Stimulated activated CD8-positive, alpha-beta memory T cell treated with anti-CD3 and anti-CD28 coated beads, Interleukin-7, amount 100 ng/mL, for 24 hours (primary cell): ENCODE measurements around the gene STK17A.
"Not testable (repeated sequence)": the region's sequence is repeated elsewhere in the genome, so short reads cannot be mapped to it uniquely, and the experiment has no call there.

Source experiments
- DNase-seq: peaks from one replicate; pipeline ENCODE4 v3.0.0-alpha.2; 2020; ENCODE audit warnings: low read depth

STK17A gene

DNA sequence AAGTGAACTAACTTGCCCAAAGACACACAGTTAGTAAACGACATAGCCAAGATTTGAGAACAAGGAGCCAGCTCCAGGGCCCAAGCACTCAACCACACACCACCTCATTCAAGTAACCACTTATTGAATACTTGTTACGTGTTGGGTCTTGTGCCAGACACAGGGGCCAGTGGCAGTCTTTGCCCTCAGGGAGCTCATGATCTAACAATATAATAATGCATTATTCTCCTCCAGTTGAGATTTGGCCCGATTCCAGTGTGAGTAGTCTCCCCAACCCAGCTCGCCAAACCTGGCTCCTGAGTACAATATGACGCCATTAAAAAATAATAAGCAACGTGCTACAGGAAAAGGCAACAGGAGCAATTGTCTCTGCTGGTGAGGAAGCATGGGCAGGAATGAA is 14.4 kb upstream of the STK17A start:
- no peak for DNase-seq

DNA sequence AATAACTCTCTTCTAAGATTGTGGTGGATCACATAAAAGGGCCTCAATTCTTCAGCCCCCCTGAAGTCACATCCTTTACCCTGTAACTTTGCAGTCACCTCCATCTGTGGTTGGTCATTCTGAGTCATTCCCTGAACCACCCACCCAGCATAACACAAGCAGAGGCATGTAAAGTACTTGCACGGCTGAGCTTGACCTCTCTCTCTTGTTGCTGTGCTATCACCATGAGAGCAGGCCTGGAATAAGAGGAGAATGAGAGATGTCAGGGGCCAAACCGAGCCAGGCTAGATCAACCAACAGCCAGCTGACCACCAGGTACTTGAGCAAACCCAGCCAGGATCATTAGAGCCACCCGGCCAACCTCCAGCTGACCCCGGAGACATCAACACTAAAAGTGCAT is 13.5 kb upstream of the STK17A start:
- no peak for DNase-seq

DNA sequence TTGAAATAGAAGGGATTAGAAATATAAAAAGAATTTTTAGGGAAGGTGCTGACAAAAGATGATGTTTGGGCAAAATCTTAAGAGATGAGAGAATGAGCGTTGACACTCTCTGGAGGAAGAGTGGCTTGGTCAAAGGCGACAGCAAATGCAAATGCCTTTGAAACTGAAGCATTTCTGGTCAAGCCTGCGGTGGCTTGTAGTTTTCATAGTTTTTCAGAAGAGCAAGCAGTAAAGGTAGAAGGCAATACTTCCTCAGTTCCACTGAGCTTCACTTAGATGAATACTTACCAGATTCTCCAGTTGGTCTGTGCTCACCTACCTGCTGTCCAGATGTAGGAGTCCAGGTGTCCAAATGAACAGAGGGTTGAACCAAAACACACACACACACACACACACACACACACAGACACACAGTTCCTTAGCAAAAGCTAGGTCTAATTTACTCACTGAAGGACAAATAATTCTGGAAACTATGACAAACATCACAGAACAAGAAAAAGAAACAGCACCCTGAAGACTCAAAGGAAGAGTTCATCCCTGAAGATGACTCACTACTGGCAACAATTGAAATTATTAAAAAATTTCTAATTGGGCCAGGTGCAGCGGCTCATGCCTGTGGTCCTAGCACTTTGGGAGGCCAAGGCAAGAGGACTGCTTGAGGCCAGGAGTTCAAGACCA is 12.1 kb upstream of the STK17A start:
- DNase-seq: no peak

GRCh38 chr7:43572516-43573049 is 10.3 kb upstream of the STK17A start:
- no peak for DNase-seq

- DNase-seq: not testable (repeated sequence)
Observed at GRCh38 chr7:43573832-43574231, 9.1 kb upstream of the STK17A start.

GRCh38 chr7:43575506-43575905 is 7.4 kb upstream of the STK17A start:
- no peak for DNase-seq

- no peak for DNase-seq
Observed at GRCh38 chr7:43576241-43576640, 6.7 kb upstream of the STK17A start.

GRCh38 chr7:43577485-43577951 is 5.4 kb upstream of the STK17A start:
- DNase-seq: no peak

GRCh38 chr7:43583424-43584194 is 701 bp downstream of the STK17A start:
- peak; percentile 30 for DNase-seq

GRCh38 chr7:43584195-43584586 is 1.3 kb downstream of the STK17A start:
- no peak for DNase-seq

GRCh38 chr7:43584733-43585132 is 1.8 kb downstream of the STK17A start:
- DNase-seq: not testable (repeated sequence)

DNA sequence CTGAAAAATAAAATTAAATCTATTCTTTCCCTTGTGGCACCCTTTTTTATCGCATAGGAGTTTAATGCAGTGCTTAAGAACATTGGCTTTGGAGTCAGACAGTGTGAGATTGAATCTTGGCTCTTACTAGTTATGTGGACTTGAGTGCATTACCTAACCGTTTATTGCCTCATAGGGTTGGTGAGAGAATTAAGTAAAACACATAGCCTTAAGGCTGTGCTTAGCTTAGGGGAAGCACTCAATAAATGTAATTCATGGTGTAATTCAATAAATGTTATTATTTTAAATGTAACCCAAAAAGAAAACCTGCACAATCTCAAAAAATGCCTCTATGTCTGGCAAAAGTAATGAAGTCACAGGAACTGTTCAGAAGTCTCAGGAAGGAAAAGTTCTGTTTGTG is 2.7 kb downstream of the STK17A start:
- DNase-seq: no peak

DNA sequence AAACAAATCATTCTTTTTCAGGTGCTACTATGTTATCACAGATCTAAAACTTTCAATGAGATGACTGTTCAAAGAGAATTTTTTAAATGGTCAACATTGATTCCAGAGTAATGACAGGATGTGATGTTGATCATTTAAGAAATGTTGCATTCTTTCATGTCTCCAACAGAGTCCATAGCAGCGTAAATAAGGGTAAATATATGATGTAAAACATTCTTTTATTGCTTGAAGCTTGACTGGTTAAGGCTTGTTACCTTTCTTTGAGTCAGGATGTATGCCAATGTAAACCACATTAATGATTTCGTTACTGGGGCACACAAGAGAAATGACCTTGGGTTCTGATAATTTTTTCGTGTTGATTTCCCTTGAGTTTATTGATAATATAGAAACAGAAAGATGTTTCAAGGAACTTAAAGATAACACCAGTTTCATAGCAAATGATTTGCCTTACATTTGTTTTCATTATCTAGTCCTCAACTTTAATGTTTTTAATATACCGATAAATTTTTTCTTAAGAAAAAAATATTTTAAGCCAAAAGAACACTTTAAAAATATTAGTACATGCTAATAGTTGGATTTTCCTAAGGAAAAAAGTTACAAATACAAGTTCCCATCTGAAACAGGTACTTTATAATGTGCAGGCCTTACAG is 3.5 kb downstream of the STK17A start:
- no peak for DNase-seq

DNA sequence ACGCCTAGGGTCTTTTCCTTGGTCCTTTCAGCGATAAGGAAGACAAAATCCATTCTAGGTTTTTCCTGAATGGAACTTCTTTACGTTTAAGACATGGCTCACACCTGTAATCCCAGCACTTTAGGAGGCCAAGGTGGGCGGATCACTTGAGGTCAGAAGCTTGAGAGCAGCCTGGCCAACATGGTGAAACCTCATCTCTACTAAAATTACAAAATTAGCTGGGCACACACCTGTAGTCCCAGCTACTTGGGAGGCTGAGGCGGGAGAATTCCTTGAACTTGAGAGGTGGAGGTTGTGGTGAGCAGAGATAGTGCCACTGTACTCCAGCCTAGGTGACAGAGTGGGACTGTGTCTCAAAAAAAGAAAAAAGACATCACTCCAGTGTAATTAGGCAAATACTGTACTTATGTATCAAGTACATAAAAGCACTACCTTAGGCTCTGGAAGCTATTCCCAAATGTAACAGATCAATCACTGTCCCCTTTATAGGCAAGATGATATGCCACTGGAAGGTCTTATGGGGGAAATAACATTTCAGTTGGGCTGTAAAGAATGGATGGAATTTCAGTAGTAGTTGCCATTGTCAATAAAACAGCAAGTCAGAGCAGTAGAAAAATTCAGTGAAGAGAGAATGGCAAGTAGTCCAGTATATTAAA is 5.7 kb downstream of the STK17A start:
- DNase-seq: no peak

DNA sequence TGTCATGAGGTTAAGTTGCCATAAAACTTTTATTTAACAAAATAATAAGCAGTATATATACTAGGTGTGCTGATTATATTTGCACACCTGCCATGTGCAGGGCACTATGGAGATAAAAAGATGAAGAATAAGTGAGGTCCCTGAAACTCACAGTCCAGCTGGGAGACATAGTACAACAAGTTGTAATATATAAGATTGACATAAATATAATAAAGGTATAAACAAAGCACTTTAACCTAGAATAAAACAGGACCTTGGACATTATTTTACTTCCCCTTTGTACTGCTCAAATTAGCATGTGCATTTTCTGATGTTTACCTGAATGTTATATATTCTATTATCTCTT is 6.2 kb downstream of the STK17A start:
- no peak for DNase-seq

GRCh38 chr7:43589728-43590127 is 6.8 kb downstream of the STK17A start:
- DNase-seq: no peak

GRCh38 chr7:43590862-43591557 is 8.1 kb downstream of the STK17A start:
- DNase-seq: no peak

- no peak for DNase-seq
Observed at GRCh38 chr7:43591558-43592180, 8.8 kb downstream of the STK17A start.

GRCh38 chr7:43592326-43592725 is 9.4 kb downstream of the STK17A start:
- no peak for DNase-seq

DNA sequence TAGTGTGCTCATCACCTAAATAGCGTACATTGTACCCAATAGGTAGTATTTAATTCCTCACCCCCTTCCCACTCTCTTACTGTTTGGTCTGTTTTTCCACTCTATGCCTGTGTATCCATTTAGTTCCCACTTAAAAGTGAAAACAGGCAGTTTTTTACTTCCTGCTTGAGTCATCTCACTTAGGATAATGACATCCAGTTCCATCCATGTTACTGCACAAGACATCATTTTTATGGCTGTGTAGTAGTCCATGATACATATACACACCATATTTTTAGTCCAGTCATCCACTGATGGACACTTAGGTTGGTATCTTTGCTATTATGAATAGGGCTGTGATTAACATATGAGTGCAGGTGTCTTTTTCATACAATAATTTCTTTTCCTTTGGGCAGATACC is 10.1 kb downstream of the STK17A start:
- no peak for DNase-seq

GRCh38 chr7:43594020-43594419 is 11.1 kb downstream of the STK17A start:
- DNase-seq: no peak
